Liver (tissue), 9 donors: Measurements from ENCODE around the gene RBM33. TPM values are rescaled to one million over a fixed set of nuclear protein-coding genes. Genes with fewer than 3 reads are reported as not detected.

Source experiments
- DNase-seq: peaks from one replicate; pipeline ENCODE4 v3.0.0-alpha.2; 2017; ENCODE audit warnings: low spot score
- H3K27ac ChIP-seq, 2 donors: one replicate each; pipeline ENCODE4 v1.7.0; 2013; ENCODE audit warnings: inconsistent platforms in 2 of 2, low read length in 2 of 2, control low read depth in 1 of 2, low read depth in 1 of 2, mild to moderate bottlenecking in 1 of 2
- H3K27me3 ChIP-seq, 4 donors: one replicate each; pipeline versions ENCODE4 v1.6.1 to v1.7.0; 2013; ENCODE audit warnings: low read length in 3 of 4, inconsistent platforms in 1 of 4, mild to moderate bottlenecking in 1 of 4, moderate library complexity in 1 of 4; ENCODE audit not compliant: control insufficient read depth in 4 of 4, insufficient read depth in 4 of 4
- H3K36me3 ChIP-seq, 4 donors: one replicate each; pipeline versions ENCODE4 v1.6.1 to v1.7.0; 2013; ENCODE audit warnings: low read length in 3 of 4, mild to moderate bottlenecking in 3 of 4, low read depth in 1 of 4, moderate library complexity in 1 of 4; ENCODE audit not compliant: control insufficient read depth in 4 of 4, insufficient read depth in 3 of 4
- H3K4me1 ChIP-seq, 4 donors: one replicate each; pipeline versions ENCODE4 v1.6.1 to v1.7.0; 2013; ENCODE audit warnings: low read length in 3 of 4, mild to moderate bottlenecking in 3 of 4, moderate library complexity in 1 of 4; ENCODE audit not compliant: control insufficient read depth in 4 of 4, insufficient read depth in 4 of 4
- H3K4me3 ChIP-seq, 3 donors: one replicate each; pipeline versions ENCODE4 v1.6.1 to v1.7.0; 2013; ENCODE audit warnings: low read length in 3 of 3, control low read depth in 1 of 3, low read depth in 1 of 3, mild to moderate bottlenecking in 1 of 3
- H3K9ac ChIP-seq, 2 donors: one replicate each; pipeline ENCODE4 v1.7.0; 2013; ENCODE audit warnings: low read length in 2 of 2, mild to moderate bottlenecking in 2 of 2, moderate library complexity in 2 of 2, control low read depth in 1 of 2, low read depth in 1 of 2
- H3K9me3 ChIP-seq, 4 donors: one replicate each; pipeline versions ENCODE4 v1.6.1 to v1.7.0; 2013; ENCODE audit warnings: low read length in 3 of 4; ENCODE audit not compliant: control insufficient read depth in 4 of 4
- ATF3 ChIP-seq: IDR thresholded peaks from 2 replicates; pipeline ENCODE4 v1.6.1; 2016; ENCODE audit warnings: antibody characterized with exemption
- CTCF ChIP-seq: fragments of 150-350 bp; IDR thresholded peaks from 2 replicates; pipeline ENCODE4 v1.5.1; 2017; ENCODE audit warnings: improper control_type of control experiment, low read depth, low read length; ENCODE audit not compliant: missing input control
- EGR1 ChIP-seq, 2 donors: IDR thresholded peaks; 2 replicates each; pipeline ENCODE4 v1.6.1; 2016 to 2018; ENCODE audit warnings: antibody characterized with exemption in 2 of 2, low read depth in 2 of 2
- FOXA1 ChIP-seq: IDR thresholded peaks from 2 replicates; pipeline ENCODE4 v1.6.1; 2016; ENCODE audit warnings: antibody characterized with exemption
- FOXA2 ChIP-seq: IDR thresholded peaks from 2 replicates; pipeline ENCODE4 v1.6.1; 2016; ENCODE audit warnings: antibody characterized with exemption
- GABPA ChIP-seq, 2 donors: IDR thresholded peaks in 1 of 2; conservative IDR thresholded peaks in 1 of 2; 2 replicates each; pipeline ENCODE4 v1.6.1; 2016; ENCODE audit warnings: antibody characterized with exemption in 2 of 2, mild to moderate bottlenecking in 1 of 2, moderate library complexity in 1 of 2
- HNF4A ChIP-seq, 2 donors: conservative IDR thresholded peaks; 2 replicates each; pipeline ENCODE4 v1.6.1; 2016; ENCODE audit warnings: antibody characterized with exemption in 2 of 2, mild to moderate bottlenecking in 2 of 2
- HNF4G ChIP-seq: IDR thresholded peaks from 2 replicates; pipeline ENCODE4 v1.6.1; 2016; ENCODE audit warnings: antibody characterized with exemption
- JUND ChIP-seq, 2 donors: IDR thresholded peaks; 2 replicates each; pipeline ENCODE4 v1.6.1; 2016; ENCODE audit warnings: antibody characterized with exemption in 2 of 2
- MAX ChIP-seq: IDR thresholded peaks from 2 replicates; pipeline ENCODE4 v1.6.1; 2016; ENCODE audit warnings: antibody characterized with exemption
- NR2F2 ChIP-seq: IDR thresholded peaks from 2 replicates; pipeline ENCODE4 v1.6.1; 2016; ENCODE audit warnings: antibody characterized with exemption
- RAD21 ChIP-seq, 2 donors: IDR thresholded peaks; 2 replicates each; pipeline ENCODE4 v1.6.1; 2016; ENCODE audit warnings: antibody characterized with exemption in 2 of 2, mild to moderate bottlenecking in 2 of 2
- REST ChIP-seq: IDR thresholded peaks from 2 replicates; pipeline ENCODE4 v1.6.1; 2016; ENCODE audit warnings: antibody characterized with exemption, mild to moderate bottlenecking
- RXRA ChIP-seq, 2 donors: IDR thresholded peaks; 2 replicates each; pipeline ENCODE4 v1.6.1; 2017 to 2018; ENCODE audit warnings: antibody characterized with exemption in 2 of 2, mild to moderate bottlenecking in 1 of 2
- SP1 ChIP-seq: IDR thresholded peaks from 2 replicates; pipeline ENCODE4 v1.6.1; 2018; ENCODE audit warnings: antibody characterized with exemption, mild to moderate bottlenecking
- TAF1 ChIP-seq: conservative IDR thresholded peaks from 2 replicates; pipeline ENCODE4 v1.6.1; 2016; ENCODE audit warnings: antibody characterized with exemption, mild to moderate bottlenecking
- YY1 ChIP-seq: IDR thresholded peaks from 2 replicates; pipeline ENCODE4 v1.6.1; 2016; ENCODE audit warnings: antibody characterized with exemption, mild to moderate bottlenecking
- ZBTB33 ChIP-seq: IDR thresholded peaks from 2 replicates; pipeline ENCODE4 v1.6.1; 2016; ENCODE audit warnings: antibody characterized with exemption
- WGBS: extraction: QIAGEN DNeasy Blood & Tissue Kit; methylation state at CpG from one replicate; pipeline ENCODE4 v1.1.7; 2013; 5-methylcytosine and 5-hydroxymethylcytosine counted together
- polyA plus RNA-seq, 2 donors: library from polyadenylated mRNA; stranded (reverse) in 1 of 2; unstranded in 1 of 2; fragments of 200-250 nt in 1 of 2; fragments of >200 nt in 1 of 2; fragmentation: Nextera tagmentation in 1 of 2; extraction: Ambion mirVana in 1 of 2; gene quantifications; one replicate each; pipeline versions ENCODE4 v1.2.1 to v1.2.3, GENCODE V29; 2013 to 2015
- total RNA-seq, 2 donors: library from RNA; depleted of rRNA; stranded (reverse); fragments of >200 nt; gene quantifications; one replicate each; pipeline ENCODE4 v1.2.3, GENCODE V29; 2014
- donor health status: healthy.
- donor health status: healthy.
- donor health status: healthy.
- donor health status: healthy.
- donor health status: healthy.

RBM33 gene
- total and polyA plus RNA-seq, 4 donors = 7.8 to 48.9 (median 28.2) TPM

GRCh38 chr7:155646669-155647068 lies 2.2 kb downstream of the RBM33 start:
- no peak overlapping the region for H3K27ac ChIP-seq
- peaks cover 0 to 6% (median 1%) of the 10 kb centered on the region in 4 donors for H3K9me3 ChIP-seq
- TF ChIP-seq TAF1 (no peak), ATF3 (no peak), HNF4G (no peak), JUND (IDR thresholded peaks at IDR 0.05) (no peak), REST (no peak), SP1 (no peak), YY1 (no peak), NR2F2 (no peak), RXRA (IDR thresholded peaks at IDR 0.05) (no peak), RAD21 (IDR thresholded peaks at IDR 0.05) (no peak)
- DNase-seq = no peak
- peaks cover 15 to 42% (median 35%) of the 10 kb centered on the region in 4 donors for H3K4me1 ChIP-seq
- no peak overlapping the region for H3K9ac ChIP-seq
- peak overlapping the region in 1 of 3 donors; percentile 95 for H3K4me3 ChIP-seq
- peaks cover 0 to 10% (median 8%) of the 10 kb centered on the region in 4 donors for H3K36me3 ChIP-seq
- WGBS = 57% methylated on average over 7 of the region's 7 CpGs
- no peaks in the 10 kb centered on the region for H3K27me3 ChIP-seq

GRCh38 chr7:155647302-155647701 lies 2.8 kb downstream of the RBM33 start:
- Histone ChIP-seq H3K27ac (no peak overlapping the region), H3K4me3 (no peak overlapping the region), H3K4me1 (peaks cover 15 to 47% (median 41%) of the 10 kb centered on the region in 4 donors), H3K36me3 (peaks cover 0 to 6% (median 3%) of the 10 kb centered on the region in 4 donors), H3K9me3 (peaks cover 0 to 6% (median 1%) of the 10 kb centered on the region in 4 donors), H3K27me3 (no peaks in the 10 kb centered on the region), H3K9ac (no peak overlapping the region)
- DNase-seq = no peak
- 90% methylated on average over 5 of the region's 5 CpGs for WGBS
- TF ChIP-seq RAD21 (IDR thresholded peaks at IDR 0.05) (no peak), GABPA (IDR thresholded peaks at IDR 0.05 in 1 of 2, conservative IDR thresholded peaks at IDR 0.05 in 1 of 2) (no peak), NR2F2 (no peak), EGR1 (IDR thresholded peaks at IDR 0.05; ENCODE audit: low read depth in 2 of 2) (no peak), FOXA1 (no peak), RXRA (IDR thresholded peaks at IDR 0.05) (no peak), REST (no peak), ZBTB33 (no peak), FOXA2 (no peak), TAF1 (no peak), HNF4G (no peak), HNF4A (conservative IDR thresholded peaks at IDR 0.05) (no peak), JUND (IDR thresholded peaks at IDR 0.05) (no peak), SP1 (no peak), ATF3 (no peak), YY1 (no peak), CTCF (no peak), MAX (no peak)
